Natural killer cell (primary cell): Measurements from ENCODE around the gene CDH23. TPM values are rescaled to one million over a fixed set of nuclear protein-coding genes. Genes with fewer than 3 reads are reported as not detected.

ENCODE experiments used
- ATAC-seq, 3 donors: fragments of 150-1000 bp in 2 of 3; fragments of 200-7000 bp in 1 of 3; cut with Tn5 transposase; 1 replicate in 1 of 3; 2 replicates in 2 of 3; pipeline ENCODE4 v1.10.0; 2021; ENCODE audit warnings: mild to moderate bottlenecking in 2 of 3, moderate library complexity in 2 of 3
- DNase-seq, 2 donors: peaks; one replicate each; pipeline versions ENCODE4 v3.0.0 to v3.0.0-alpha.2; 2013 to 2021; ENCODE audit warnings: mixed read lengths in 1 of 2
- H3K27ac ChIP-seq: one replicate; pipeline ENCODE4 v1.5.1; 2013; ENCODE audit warnings: mild to moderate bottlenecking, low read length
- H3K27me3 ChIP-seq: one replicate; pipeline ENCODE4 v1.6.1; 2013; ENCODE audit warnings: low read length; ENCODE audit not compliant: control insufficient read depth, insufficient read depth
- H3K36me3 ChIP-seq: one replicate; pipeline ENCODE4 v1.6.1; 2013; ENCODE audit warnings: low read length; ENCODE audit not compliant: control insufficient read depth, insufficient read depth
- H3K4me1 ChIP-seq: one replicate; pipeline ENCODE4 v1.6.1; 2013; ENCODE audit warnings: low read length; ENCODE audit not compliant: control insufficient read depth, insufficient read depth
- H3K4me3 ChIP-seq: one replicate; pipeline ENCODE4 v1.5.1; 2013; ENCODE audit warnings: low read length
- H3K9me3 ChIP-seq: one replicate; pipeline ENCODE4 v1.6.1; 2013; ENCODE audit warnings: low read length; ENCODE audit not compliant: control insufficient read depth, insufficient read depth
- H3K27ac Mint-ChIP-seq, 2 donors: one replicate each; pipeline ENCODE4 v1.8.0; 2022; ENCODE audit warnings: mild to moderate bottlenecking in 2 of 2, mixed read lengths in 2 of 2, moderate library complexity in 1 of 2
- H3K27me3 Mint-ChIP-seq, 2 donors: one replicate each; pipeline ENCODE4 v1.8.0; 2022; ENCODE audit warnings: low read depth in 2 of 2, mixed read lengths in 2 of 2
- H3K36me3 Mint-ChIP-seq: one replicate; pipeline ENCODE4 v1.8.0; 2022; ENCODE audit warnings: mixed read lengths
- H3K4me1 Mint-ChIP-seq, 2 donors: one replicate each; pipeline ENCODE4 v1.8.0; 2022; ENCODE audit warnings: mixed read lengths in 2 of 2
- H3K4me3 Mint-ChIP-seq: one replicate; pipeline ENCODE4 v1.8.0; 2022; ENCODE audit warnings: mild to moderate bottlenecking, moderate library complexity, mixed read lengths
- H3K9me3 Mint-ChIP-seq, 2 donors: one replicate each; pipeline ENCODE4 v1.8.0; 2022; ENCODE audit warnings: mixed read lengths in 2 of 2
- CTCF ChIP-seq: fragments of 200-600 bp; IDR thresholded peaks from one replicate; pipeline ENCODE4 v1.8.0; 2022; ENCODE audit warnings: antibody characterized with exemption
- WGBS: methylation state at CpG from one replicate; pipeline ENCODE4 v1.1.7; 2013; ENCODE audit warnings: missing lambda C conversion rate; ENCODE audit not compliant: insufficient coverage; 5-methylcytosine and 5-hydroxymethylcytosine counted together
- intact Hi-C: fragments of 100-400 bp; cut with micrococcal nuclease; formaldehyde crosslinking; loops from one replicate; pipeline ENCODE4 v1.14.2; 2022
- total RNA-seq, 4 donors: library from RNA; stranded (reverse); fragments of 120-200 nt in 1 of 4; gene quantifications; one replicate each; pipeline versions ENCODE4 v1.2.3 to v1.2.4, GENCODE V29; 2013 to 2022

Gene CDH23
- total RNA-seq, 3 donors from 2014 or later (not counting 1 experiment from before 2014, with no cell fraction given), result 1.2 to 6.0 (median 4.3) TPM

GRCh38 chr10:71409516-71410104 lies 12.9 kb downstream of the CDH23 start:
- Histone ChIP-seq H3K4me3 (no peak overlapping the region), H3K36me3 (no peaks in the 10 kb centered on the region), H3K9me3 (no peaks in the 10 kb centered on the region), H3K4me1 (no peaks in the 10 kb centered on the region), H3K27ac (no peak overlapping the region), H3K27me3 (peaks cover 2% of the 10 kb centered on the region)
- intact Hi-C loops, result no loop called here
- Mint-ChIP-seq H3K27me3 (peaks cover 3 to 6% of the 10 kb centered on the region in 2 donors), H3K4me1 (no peaks in the 10 kb centered on the region), H3K9me3 (peaks cover 2 to 10% of the 10 kb centered on the region in 2 donors), H3K27ac (no peak overlapping the region), H3K36me3 (no peaks in the 10 kb centered on the region), H3K4me3 (no peak overlapping the region)
- ATAC-seq (no peak), DNase-seq (no peak)
- WGBS, result 58% methylated on average over 3 of the region's 3 CpGs
- no peak for TF ChIP-seq CTCF

GRCh38 chr10:71413581-71413980 lies 16.9 kb downstream of the CDH23 start:
- H3K4me3 Mint-ChIP-seq, result no peak overlapping the region

GRCh38 chr10:71414359-71414758 lies 17.6 kb downstream of the CDH23 start:
- no peaks in the 10 kb centered on the region for H3K4me1 Mint-ChIP-seq
- Histone ChIP-seq H3K27me3 (peaks cover 2% of the 10 kb centered on the region), H3K9me3 (no peaks in the 10 kb centered on the region), H3K27ac (no peak overlapping the region), H3K4me3 (no peak overlapping the region), H3K4me1 (no peaks in the 10 kb centered on the region), H3K36me3 (no peaks in the 10 kb centered on the region)
- no peak overlapping the region for H3K4me3 Mint-ChIP-seq
- ATAC-seq, result no peak
- H3K9me3 Mint-ChIP-seq, result peaks cover 2 to 10% of the 10 kb centered on the region in 2 donors
- intact Hi-C loops, result no loop called here
- no peak overlapping the region for H3K27ac Mint-ChIP-seq
- DNase-seq, result no peak
- TF ChIP-seq CTCF, result no peak
- peaks cover 6 to 10% of the 10 kb centered on the region in 2 donors for H3K27me3 Mint-ChIP-seq
- no peaks in the 10 kb centered on the region for H3K36me3 Mint-ChIP-seq
- WGBS, result 100% methylated on average over 1 of the region's 1 CpG

More at GRCh38 chr10:71413581-71413980, 16.9 kb downstream of the CDH23 start:
- Histone ChIP-seq H3K36me3 (no peaks in the 10 kb centered on the region), H3K27me3 (peaks cover 2% of the 10 kb centered on the region), H3K27ac (no peak overlapping the region), H3K4me3 (no peak overlapping the region), H3K4me1 (no peaks in the 10 kb centered on the region), H3K9me3 (no peaks in the 10 kb centered on the region)
- ATAC-seq (no peak), DNase-seq (no peak)
- Mint-ChIP-seq H3K4me1 (no peaks in the 10 kb centered on the region), H3K27ac (no peak overlapping the region), H3K36me3 (no peaks in the 10 kb centered on the region), H3K27me3 (peaks cover 6 to 10% of the 10 kb centered on the region in 2 donors), H3K9me3 (peaks cover 2 to 10% of the 10 kb centered on the region in 2 donors)
- no peak for TF ChIP-seq CTCF
- intact Hi-C loops, result no loop called here

GRCh38 chr10:71419002-71419540 lies 22.4 kb downstream of the CDH23 start:
- no peaks in the 10 kb centered on the region for H3K36me3 Mint-ChIP-seq
- intact Hi-C loops, result no loop called here
- Histone ChIP-seq H3K36me3 (no peaks in the 10 kb centered on the region), H3K9me3 (no peaks in the 10 kb centered on the region), H3K4me3 (no peak overlapping the region), H3K27me3 (peaks cover 2% of the 10 kb centered on the region), H3K4me1 (no peaks in the 10 kb centered on the region), H3K27ac (no peak overlapping the region)
- no peak overlapping the region for H3K4me3 Mint-ChIP-seq
- no peak for DNase-seq
- no peaks in the 10 kb centered on the region for H3K4me1 Mint-ChIP-seq
- no peaks in the 10 kb centered on the region for H3K9me3 Mint-ChIP-seq
- peaks cover 6 to 18% of the 10 kb centered on the region in 2 donors for H3K27me3 Mint-ChIP-seq
- no peak for ATAC-seq
- no peak for TF ChIP-seq CTCF
- H3K27ac Mint-ChIP-seq, result no peak overlapping the region
